ELR (cell line): ENCODE measurements around the gene PLEKHH3.
A peak's percentile ranks its signal among the peaks of the same experiment; 100 is the strongest.
"Not testable (repeated sequence)": the region's sequence is repeated elsewhere in the genome, so short reads cannot be mapped to it uniquely, and the experiment has no call there.

Source experiments
- DNase-seq: peaks from one replicate; pipeline ENCODE4 v3.0.0-alpha.2; 2015; ENCODE audit warnings: low read depth

The PLEKHH3 gene

DNA sequence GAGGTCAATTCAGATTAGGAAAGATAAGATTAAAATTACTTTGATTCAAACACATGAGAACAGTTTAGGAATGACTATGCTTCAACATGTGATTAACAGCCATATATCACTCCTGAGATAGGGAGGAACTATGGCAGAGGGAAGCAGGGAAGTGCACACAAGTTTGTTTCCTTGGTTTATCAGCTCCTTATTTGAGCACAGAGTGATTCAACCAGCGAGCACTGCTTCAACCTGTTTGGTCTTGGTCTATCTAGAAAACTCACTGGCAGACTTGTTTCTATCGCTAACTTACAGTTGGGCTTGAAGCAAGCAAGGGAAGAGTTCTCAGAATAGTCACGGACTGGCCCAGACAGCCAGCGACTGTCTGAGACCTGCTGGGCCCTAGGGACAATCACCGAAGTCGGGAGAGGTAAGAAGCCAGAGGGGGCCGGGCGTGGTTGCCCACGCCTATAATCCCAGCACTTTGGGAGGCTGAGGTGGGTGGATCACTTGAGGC, 43.8 kb downstream of the PLEKHH3 start:
- DNase-seq: no peak

- DNase-seq: peak; percentile 17
Observed at GRCh38 chr17:42629411-42630009, 47.3 kb downstream of the PLEKHH3 start.

DNA sequence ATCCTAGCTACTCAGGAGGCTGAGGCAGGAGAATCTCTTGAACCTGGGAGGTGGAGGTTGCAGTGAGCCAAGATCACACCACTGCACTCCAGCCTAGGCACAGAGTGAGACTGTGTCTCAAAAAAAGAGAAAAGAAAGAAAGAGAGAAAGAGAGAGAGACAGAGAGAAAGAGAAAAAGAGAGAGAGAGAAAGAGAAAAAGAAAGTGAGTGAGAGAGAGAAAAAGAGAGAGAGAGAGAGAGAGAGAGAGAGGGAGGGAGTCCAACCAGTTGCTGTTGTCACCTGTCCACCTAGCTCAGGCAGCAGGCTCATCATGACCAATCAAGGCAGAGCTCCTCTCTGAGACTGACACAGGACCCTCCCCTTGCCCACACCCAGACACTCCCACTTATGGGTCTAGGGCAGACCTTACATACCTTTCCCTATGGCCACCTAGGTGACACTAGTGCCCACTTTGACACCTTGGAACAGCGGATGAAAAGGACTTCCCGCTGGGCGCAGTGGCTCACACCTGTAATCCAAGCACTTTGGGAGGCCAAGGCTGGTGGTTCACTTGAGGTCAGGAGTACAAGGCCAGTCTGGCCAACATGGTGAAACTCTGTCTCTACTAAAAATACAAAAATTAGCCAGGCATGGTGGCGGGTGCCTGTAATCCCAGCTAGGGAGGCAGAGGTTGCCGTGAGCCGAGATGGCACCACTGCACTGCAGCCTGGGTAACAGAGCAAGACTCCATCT, 49.6 kb downstream of the PLEKHH3 start:
- DNase-seq: not testable (repeated sequence)

DNA sequence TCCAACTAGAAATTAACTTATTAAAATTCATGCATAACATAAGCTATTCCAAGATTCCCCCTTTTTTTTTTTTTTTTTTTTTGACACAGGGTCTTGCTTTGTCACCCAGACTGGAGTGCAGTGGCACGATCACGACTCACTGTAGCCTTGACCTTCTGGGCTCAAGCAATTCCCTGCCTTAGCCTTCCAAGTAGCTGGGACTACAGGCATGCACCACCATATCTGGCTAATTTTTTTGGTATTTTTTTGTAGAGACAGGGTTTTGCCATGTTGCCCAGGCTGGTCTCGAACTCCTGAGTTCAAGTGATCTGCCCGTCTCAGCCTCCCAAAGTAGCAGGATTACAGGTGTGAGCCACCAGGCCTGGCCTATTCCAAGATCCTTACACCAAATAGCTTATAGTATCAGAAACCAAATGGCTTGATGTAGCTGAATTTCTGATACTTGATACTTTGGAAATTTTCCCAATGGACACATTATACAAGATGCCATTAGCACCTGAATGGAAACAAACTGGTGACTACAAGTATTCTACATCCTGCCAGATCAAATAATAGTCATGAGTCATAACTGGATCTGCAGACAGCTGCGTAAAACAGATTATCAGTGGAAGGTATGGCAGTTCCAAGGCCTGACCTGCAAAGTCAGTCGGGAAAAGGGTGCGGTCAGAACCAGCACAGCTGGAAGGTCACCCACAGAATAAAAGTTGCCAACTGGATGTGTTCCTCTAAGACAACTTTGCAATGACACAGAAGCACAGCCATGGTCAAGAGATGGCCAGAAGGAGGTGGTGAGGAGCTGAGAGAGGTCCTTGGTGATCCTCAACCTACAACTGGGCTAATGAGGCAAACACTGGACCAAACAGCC, 52.8 kb downstream of the PLEKHH3 start:
- peak; percentile 49 for DNase-seq

DNA sequence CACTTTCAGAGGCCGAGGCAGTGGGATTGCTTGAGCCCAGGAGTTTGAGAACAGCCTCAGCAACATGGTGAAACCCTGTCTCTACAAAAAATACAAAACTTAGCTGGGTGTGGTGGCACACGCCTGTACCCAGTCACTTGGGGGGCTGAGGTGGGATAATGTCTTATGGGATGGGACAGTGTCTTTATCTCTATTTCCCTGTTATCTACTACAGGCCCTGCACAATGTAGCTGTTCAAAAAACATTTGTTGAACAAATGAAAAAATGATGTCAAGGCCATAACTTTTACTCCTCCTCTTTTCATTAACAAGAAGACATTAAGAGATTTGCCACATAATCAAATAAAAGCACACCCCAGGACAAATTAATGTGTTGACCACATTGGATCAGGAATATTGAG, 53.5 kb downstream of the PLEKHH3 start:
- no peak for DNase-seq

DNA sequence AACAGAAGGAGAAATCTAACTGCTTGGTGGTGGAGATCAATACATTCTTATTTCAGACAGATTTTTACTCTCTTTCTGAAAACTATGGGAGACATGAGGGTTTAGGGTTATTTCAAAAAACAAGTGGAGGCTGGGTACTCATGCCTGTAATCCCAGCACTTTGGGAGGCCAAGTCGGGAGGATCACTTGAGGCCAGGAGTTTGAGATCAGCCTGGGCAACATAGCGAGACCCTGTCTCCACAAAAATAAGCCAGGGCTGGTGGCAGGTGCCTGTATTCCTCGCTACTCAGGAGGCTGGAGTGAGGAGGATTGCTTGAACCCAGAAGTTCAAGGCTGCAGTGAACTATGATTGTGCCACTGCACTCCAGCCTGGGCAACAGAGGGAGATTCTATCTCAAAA, 54.8 kb downstream of the PLEKHH3 start:
- DNase-seq: not testable (repeated sequence)

DNA sequence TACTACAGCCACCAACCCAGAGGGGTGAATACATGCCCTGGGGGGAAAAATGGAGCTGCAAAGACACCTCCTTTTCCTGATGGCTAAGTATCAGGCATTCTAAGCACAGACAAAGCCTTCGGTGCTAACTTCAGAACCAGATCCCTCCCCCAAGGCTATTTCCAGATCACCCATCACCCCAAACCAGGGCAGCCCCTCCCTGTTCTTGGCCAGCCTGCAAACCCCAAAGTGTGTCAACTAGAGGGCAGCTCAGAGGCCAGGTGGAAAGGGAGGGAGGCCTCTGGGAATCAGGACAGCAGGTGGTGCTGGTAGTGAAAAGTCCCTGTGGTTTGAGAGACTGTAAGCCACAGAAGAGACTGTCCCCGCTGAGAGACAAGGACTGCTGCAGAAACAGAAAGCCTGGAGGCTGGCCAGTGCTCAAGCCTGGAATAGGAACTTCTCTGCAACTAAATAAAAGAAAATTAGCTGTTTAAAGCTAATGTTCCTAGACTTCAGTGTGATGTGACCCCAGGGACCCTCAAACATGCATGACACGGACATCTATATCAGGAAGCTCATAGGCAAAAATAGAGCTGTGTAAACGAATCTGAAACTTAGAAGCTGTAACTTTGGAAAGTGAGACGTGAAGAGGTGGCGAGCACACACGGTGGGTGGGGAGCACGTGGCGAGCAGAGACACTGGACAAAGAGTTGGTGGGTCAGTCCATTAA, 58.2 kb downstream of the PLEKHH3 start:
- DNase-seq: peak; percentile 52

DNA sequence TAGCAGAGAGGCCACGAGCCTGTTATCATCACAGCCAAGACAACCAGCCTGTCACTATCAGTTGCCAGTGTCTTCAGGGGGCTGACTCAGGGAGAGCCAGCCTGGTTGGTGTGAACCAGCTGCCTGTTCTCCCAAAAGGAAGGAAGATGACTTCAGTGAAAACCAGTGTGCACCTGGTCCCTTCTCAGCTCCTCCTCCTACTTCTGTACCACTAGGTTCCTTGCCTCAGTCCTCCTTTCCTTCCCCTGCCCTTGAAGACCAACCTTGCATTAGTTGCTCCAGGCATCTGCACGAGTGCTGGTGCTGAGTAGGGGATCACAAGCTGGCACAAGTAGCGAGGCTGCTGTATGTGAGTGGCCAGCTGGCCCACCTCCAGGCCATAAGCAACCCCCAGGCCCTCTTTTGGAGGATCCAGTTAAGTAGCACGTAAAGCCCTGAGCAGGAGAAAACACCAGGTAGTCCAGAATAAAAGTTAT, 58.8 kb downstream of the PLEKHH3 start:
- no peak for DNase-seq
